Measurements from ENCODE around the gene TSKS. TPM values are rescaled to one million over a fixed set of nuclear protein-coding genes. Genes with fewer than 3 reads are reported as not detected.

Gene TSKS
- total RNA-seq, 4 donors from 2014 or later, result 0.22 to 0.81 TPM; not detected in 2

GRCh38 chr19:49791776-49792445 is 28.8 kb upstream of the TSKS start:
- Histone ChIP-seq H3K36me3 (peaks cover 48 to 51% of the 10 kb centered on the region in 2 donors), H3K27me3 (no peaks in the 10 kb centered on the region), H3K4me1 (no peaks in the 10 kb centered on the region), H3K27ac (no peak overlapping the region), H3K9me3 (no peaks in the 10 kb centered on the region), H3K4me3 (replicated peaks in 1 of 3) (no peak overlapping the region)
- intact Hi-C loops (cut with DNase I), result no loop called here
- TF ChIP-seq, protein P1, sequence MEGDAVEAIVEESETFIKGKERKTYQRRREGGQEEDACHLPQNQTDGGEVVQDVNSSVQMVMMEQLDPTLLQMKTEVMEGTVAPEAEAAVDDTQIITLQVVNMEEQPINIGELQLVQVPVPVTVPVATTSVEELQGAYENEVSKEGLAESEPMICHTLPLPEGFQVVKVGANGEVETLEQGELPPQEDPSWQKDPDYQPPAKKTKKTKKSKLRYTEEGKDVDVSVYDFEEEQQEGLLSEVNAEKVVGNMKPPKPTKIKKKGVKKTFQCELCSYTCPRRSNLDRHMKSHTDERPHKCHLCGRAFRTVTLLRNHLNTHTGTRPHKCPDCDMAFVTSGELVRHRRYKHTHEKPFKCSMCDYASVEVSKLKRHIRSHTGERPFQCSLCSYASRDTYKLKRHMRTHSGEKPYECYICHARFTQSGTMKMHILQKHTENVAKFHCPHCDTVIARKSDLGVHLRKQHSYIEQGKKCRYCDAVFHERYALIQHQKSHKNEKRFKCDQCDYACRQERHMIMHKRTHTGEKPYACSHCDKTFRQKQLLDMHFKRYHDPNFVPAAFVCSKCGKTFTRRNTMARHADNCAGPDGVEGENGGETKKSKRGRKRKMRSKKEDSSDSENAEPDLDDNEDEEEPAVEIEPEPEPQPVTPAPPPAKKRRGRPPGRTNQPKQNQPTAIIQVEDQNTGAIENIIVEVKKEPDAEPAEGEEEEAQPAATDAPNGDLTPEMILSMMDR (IDR thresholded peaks at IDR 0.05), result no peak
- TF ChIP-seq POLR2A (IDR thresholded peaks at IDR 0.05), result no peak
- WGBS, 2 donors, result 95 to 97% methylated on average over 6 to 17 of the region's 26 CpGs
- DNase-seq, result no peak

DNA sequence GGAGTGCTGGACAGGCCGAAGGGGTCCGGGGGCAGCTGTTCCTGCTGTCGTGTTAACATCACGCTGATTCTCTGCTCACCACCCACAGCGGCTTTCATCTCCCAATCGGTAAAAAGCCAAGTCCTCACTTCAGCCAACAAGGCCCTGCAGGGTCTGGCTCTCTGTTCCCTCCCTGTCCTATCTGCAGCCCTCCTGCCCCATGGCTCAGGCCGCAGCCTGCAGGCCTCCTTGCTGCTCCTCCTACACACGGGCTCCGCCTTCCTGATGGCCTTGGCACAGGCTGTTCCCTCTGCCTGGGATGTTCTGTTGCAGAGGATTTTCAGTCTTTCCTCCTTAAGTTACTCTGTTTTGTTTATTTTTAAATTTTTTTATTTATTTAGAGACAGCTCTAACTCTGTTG is 27.8 kb upstream of the TSKS start:
- intact Hi-C loops (cut with DNase I), result no loop called here
- no peak for TF ChIP-seq POLR2A (IDR thresholded peaks at IDR 0.05)
- H3K27me3 ChIP-seq, result no peaks in the 10 kb centered on the region
- DNase-seq, result no peak
- 63 to 70% methylated on average over 9 of the region's 9 CpGs for WGBS, 2 donors
- H3K4me3 ChIP-seq (replicated peaks in 1 of 3), result no peak overlapping the region
- no peaks in the 10 kb centered on the region for H3K9me3 ChIP-seq
- no peak overlapping the region for H3K27ac ChIP-seq
- no peaks in the 10 kb centered on the region for H3K4me1 ChIP-seq
- H3K36me3 ChIP-seq, result peaks cover 39 to 42% of the 10 kb centered on the region in 2 donors

GRCh38 chr19:49788857-49789256 is 25.8 kb upstream of the TSKS start:
- H3K27ac ChIP-seq, result no peak overlapping the region
- intact Hi-C loops (cut with DNase I), result no loop called here
- H3K27me3 ChIP-seq, result no peaks in the 10 kb centered on the region
- H3K9me3 ChIP-seq, result no peaks in the 10 kb centered on the region
- H3K4me1 ChIP-seq, result no peaks in the 10 kb centered on the region
- H3K4me3 ChIP-seq (replicated peaks in 1 of 3), result no peak overlapping the region
- peaks cover 24 to 29% of the 10 kb centered on the region in 2 donors for H3K36me3 ChIP-seq
- WGBS, 2 donors, result 71 to 83% methylated on average over 4 to 10 of the region's 10 CpGs
- no peak for DNase-seq
- TF ChIP-seq, protein P1 (IDR thresholded peaks at IDR 0.05), result no peak
- TF ChIP-seq POLR2A (IDR thresholded peaks at IDR 0.05), result no peak

DNA sequence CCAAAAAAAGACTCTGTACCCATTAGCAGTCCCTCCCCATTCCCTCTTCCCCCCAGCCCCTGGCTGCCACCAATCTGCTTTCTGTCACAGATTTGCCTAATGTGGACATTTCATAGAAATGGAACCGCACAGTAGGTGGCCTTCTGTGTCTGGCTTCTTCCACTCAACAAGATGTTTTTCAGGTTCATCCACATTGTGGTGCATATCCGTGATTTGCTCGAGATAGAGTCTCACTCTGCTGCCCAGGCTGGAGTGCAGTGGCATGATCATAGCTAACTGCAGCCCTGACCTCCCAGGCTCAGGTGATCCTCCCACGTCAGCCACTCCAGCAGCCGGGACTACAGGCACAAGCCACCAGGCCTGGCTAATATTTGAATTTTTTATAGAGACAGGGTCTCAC is 24.6 kb upstream of the TSKS start:
- H3K4me3 ChIP-seq (replicated peaks in 1 of 3), result no peak overlapping the region
- no peak overlapping the region for H3K27ac ChIP-seq
- no peak for DNase-seq
- H3K9me3 ChIP-seq, result no peaks in the 10 kb centered on the region
- H3K36me3 ChIP-seq, result peaks cover 25 to 26% of the 10 kb centered on the region in 2 donors
- no peaks in the 10 kb centered on the region for H3K27me3 ChIP-seq
- no peaks in the 10 kb centered on the region for H3K4me1 ChIP-seq
- WGBS, 2 donors, result 88 to 95% methylated on average over 5 of the region's 5 CpGs
- intact Hi-C loops (cut with DNase I), result no loop called here
- TF ChIP-seq, protein P1 (IDR thresholded peaks at IDR 0.05), result no peak
- TF ChIP-seq POLR2A (IDR thresholded peaks at IDR 0.05), result no peak

- Histone ChIP-seq H3K9me3 (no peaks in the 10 kb centered on the region), H3K36me3 (peaks cover 20% of the 10 kb centered on the region in 2 donors), H3K4me1 (no peaks in the 10 kb centered on the region), H3K27me3 (no peaks in the 10 kb centered on the region), H3K27ac (no peak overlapping the region), H3K4me3 (replicated peaks in 1 of 3) (no peak overlapping the region)
- WGBS, 2 donors, result 83% methylated on average over 9 of the region's 9 CpGs
- no peak for TF ChIP-seq POLR2A (IDR thresholded peaks at IDR 0.05)
- TF ChIP-seq, protein P1 (IDR thresholded peaks at IDR 0.05), result no peak
- intact Hi-C loops (cut with DNase I), result no loop called here
- no peak for DNase-seq
Measured at GRCh38 chr19:49786376-49786820, 23.3 kb upstream of the TSKS start.

Measured in thyroid gland (tissue), 4 donors.